ENCODE data around the gene RNF14. TPM values are rescaled to one million over a fixed set of nuclear protein-coding genes. Genes with fewer than 3 reads are reported as not detected.

RNF14 gene
- total and polyA plus RNA-seq, 4 donors: 22.9 to 50.6 (median 32.5) TPM

DNA sequence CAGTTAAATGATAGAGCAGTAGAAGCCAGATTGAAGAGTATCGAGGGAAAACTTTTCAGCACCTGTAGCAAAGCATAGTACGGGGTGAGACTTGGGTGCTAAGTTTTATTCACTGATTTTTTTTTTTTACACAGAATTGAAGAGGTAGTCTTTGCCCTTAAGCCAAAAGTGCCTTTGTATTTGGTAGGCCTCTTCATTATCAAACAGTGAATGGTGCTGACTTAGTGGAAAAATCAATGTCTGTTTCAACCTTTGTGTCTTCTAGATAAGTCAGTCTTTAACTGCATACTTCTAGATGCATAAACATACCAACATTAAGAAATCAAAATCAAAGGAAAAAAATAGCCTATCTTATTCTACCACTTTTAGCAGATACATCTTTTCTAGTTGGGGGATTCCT lies 13.7 kb downstream of the RNF14 start:
- Histone ChIP-seq H3K4me3 (ENCODE audit: low read depth in 1 of 3, low read length in 3 of 3) (no peak overlapping the region), H3K4me1 (ENCODE audit: control insufficient read depth in 4 of 4, insufficient read depth in 4 of 4, low read length in 3 of 4) (peaks cover 7 to 26% (median 20%) of the 10 kb centered on the region in 4 donors), H3K9me3 (ENCODE audit: control insufficient read depth in 4 of 4, low read length in 3 of 4) (no peaks in the 10 kb centered on the region), H3K9ac (ENCODE audit: low read depth in 1 of 2, low read length in 2 of 2) (no peak overlapping the region), H3K36me3 (ENCODE audit: control insufficient read depth in 4 of 4, insufficient read depth in 3 of 4, low read depth in 1 of 4, low read length in 3 of 4) (peaks cover 14 to 59% (median 48%) of the 10 kb centered on the region in 4 donors), H3K27ac (ENCODE audit: low read depth in 1 of 2, low read length in 2 of 2) (no peak overlapping the region), H3K27me3 (ENCODE audit: control insufficient read depth in 4 of 4, insufficient read depth in 4 of 4, low read length in 3 of 4) (no peaks in the 10 kb centered on the region)
- 29% methylated on average over 2 of the region's 2 CpGs for WGBS
- DNase-seq (ENCODE audit: low spot score): no peak
- TF ChIP-seq HNF4G (IDR thresholded peaks at IDR 0.05) (peak; percentile 66), FOXA1 (IDR thresholded peaks at IDR 0.05) (no peak), RAD21 (IDR thresholded peaks at IDR 0.05) (peak in 1 of 2 donors; percentile 10), JUND (IDR thresholded peaks at IDR 0.05) (peak; percentile 69 to 70), SP1 (IDR thresholded peaks at IDR 0.05) (peak; percentile 62), EGR1 (IDR thresholded peaks at IDR 0.05; ENCODE audit: low read depth in 2 of 2) (peak in 1 of 2 donors; percentile 70), CTCF (IDR thresholded peaks at IDR 0.05; ENCODE audit: low read depth, low read length, missing input control) (no peak), FOXA2 (IDR thresholded peaks at IDR 0.05) (no peak), YY1 (IDR thresholded peaks at IDR 0.05) (peak; percentile 51), RXRA (IDR thresholded peaks at IDR 0.05) (peak; percentile 55 to 73), GABPA (IDR thresholded peaks at IDR 0.05 in 1 of 2, conservative IDR thresholded peaks at IDR 0.05 in 1 of 2) (no peak), ZBTB33 (IDR thresholded peaks at IDR 0.05) (peak; percentile 48), HNF4A (conservative IDR thresholded peaks at IDR 0.05) (peak; percentile 91 to 95), MAX (IDR thresholded peaks at IDR 0.05) (peak; percentile 47), NR2F2 (IDR thresholded peaks at IDR 0.05) (no peak)

- Histone ChIP-seq H3K4me3 (ENCODE audit: low read depth in 1 of 3, low read length in 3 of 3) (no peak overlapping the region), H3K27ac (ENCODE audit: low read depth in 1 of 2, low read length in 2 of 2) (peak overlapping the region in 1 of 2 donors; percentile 42), H3K36me3 (ENCODE audit: control insufficient read depth in 4 of 4, insufficient read depth in 3 of 4, low read depth in 1 of 4, low read length in 3 of 4) (peaks cover 6 to 53% (median 38%) of the 10 kb centered on the region in 4 donors), H3K4me1 (ENCODE audit: control insufficient read depth in 4 of 4, insufficient read depth in 4 of 4, low read length in 3 of 4) (peaks cover 1 to 15% (median 8%) of the 10 kb centered on the region in 4 donors), H3K9me3 (ENCODE audit: control insufficient read depth in 4 of 4, low read length in 3 of 4) (no peaks in the 10 kb centered on the region), H3K9ac (ENCODE audit: low read depth in 1 of 2, low read length in 2 of 2) (no peak overlapping the region), H3K27me3 (ENCODE audit: control insufficient read depth in 4 of 4, insufficient read depth in 4 of 4, low read length in 3 of 4) (no peaks in the 10 kb centered on the region)
- DNase-seq (ENCODE audit: low spot score): no peak
- TF ChIP-seq REST (IDR thresholded peaks at IDR 0.05) (no peak), GABPA (IDR thresholded peaks at IDR 0.05 in 1 of 2, conservative IDR thresholded peaks at IDR 0.05 in 1 of 2) (peak in 1 of 2 donors; percentile 33), TAF1 (conservative IDR thresholded peaks at IDR 0.05) (no peak), ZBTB33 (IDR thresholded peaks at IDR 0.05) (peak; percentile 34), RAD21 (IDR thresholded peaks at IDR 0.05) (peak in 1 of 2 donors; percentile 14), RXRA (IDR thresholded peaks at IDR 0.05) (peak; percentile 63 to 68), HNF4G (IDR thresholded peaks at IDR 0.05) (peak; percentile 27), SP1 (IDR thresholded peaks at IDR 0.05) (peak; percentile 47), FOXA1 (IDR thresholded peaks at IDR 0.05) (peak; percentile 81), EGR1 (IDR thresholded peaks at IDR 0.05; ENCODE audit: low read depth in 2 of 2) (no peak), JUND (IDR thresholded peaks at IDR 0.05) (peak in 1 of 2 donors; percentile 18), NR2F2 (IDR thresholded peaks at IDR 0.05) (no peak), HNF4A (conservative IDR thresholded peaks at IDR 0.05) (peak; percentile 63 to 73), CTCF (IDR thresholded peaks at IDR 0.05; ENCODE audit: low read depth, low read length, missing input control) (no peak), YY1 (IDR thresholded peaks at IDR 0.05) (peak; percentile 41), MAX (IDR thresholded peaks at IDR 0.05) (peak; percentile 19)
- TF ChIP-seq, protein P1, sequence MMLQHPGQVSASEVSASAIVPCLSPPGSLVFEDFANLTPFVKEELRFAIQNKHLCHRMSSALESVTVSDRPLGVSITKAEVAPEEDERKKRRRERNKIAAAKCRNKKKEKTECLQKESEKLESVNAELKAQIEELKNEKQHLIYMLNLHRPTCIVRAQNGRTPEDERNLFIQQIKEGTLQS (IDR thresholded peaks at IDR 0.05): peak; percentile 30
Observed at GRCh38 chr5:141986072-141986471, 17.2 kb downstream of the RNF14 start.

Data from liver (tissue), 9 donors.